ENCODE results near the gene WDR38. TPM values are rescaled to one million over a fixed set of nuclear protein-coding genes. Genes with fewer than 3 reads are reported as not detected.
"Not testable (repeated sequence)": the region's sequence is repeated elsewhere in the genome, so short reads cannot be mapped to it uniquely, and the experiment has no call there.

The WDR38 gene
- polyA plus RNA-seq, 1 experiment = not detected

DNA sequence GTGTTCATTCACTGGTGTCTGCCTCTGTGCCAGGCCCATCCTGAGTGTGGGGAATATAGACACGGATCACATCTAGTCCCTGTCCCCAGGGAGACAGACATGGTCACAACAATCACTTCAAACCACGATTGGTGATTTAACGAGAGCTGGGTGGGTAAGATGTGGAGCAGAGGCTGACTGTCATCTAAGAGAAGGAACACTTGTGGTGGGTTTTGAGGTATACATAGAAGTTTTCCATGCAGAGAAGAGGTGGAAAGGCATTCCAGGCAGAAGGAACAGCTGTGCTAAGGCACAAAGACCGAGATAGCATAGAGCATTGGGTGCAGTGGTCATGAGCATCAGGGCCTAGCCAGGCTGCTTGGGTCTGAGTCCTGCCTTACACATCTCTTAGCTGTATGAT, 22.7 kb upstream of the WDR38 start:
- TF ChIP-seq, protein P1, sequence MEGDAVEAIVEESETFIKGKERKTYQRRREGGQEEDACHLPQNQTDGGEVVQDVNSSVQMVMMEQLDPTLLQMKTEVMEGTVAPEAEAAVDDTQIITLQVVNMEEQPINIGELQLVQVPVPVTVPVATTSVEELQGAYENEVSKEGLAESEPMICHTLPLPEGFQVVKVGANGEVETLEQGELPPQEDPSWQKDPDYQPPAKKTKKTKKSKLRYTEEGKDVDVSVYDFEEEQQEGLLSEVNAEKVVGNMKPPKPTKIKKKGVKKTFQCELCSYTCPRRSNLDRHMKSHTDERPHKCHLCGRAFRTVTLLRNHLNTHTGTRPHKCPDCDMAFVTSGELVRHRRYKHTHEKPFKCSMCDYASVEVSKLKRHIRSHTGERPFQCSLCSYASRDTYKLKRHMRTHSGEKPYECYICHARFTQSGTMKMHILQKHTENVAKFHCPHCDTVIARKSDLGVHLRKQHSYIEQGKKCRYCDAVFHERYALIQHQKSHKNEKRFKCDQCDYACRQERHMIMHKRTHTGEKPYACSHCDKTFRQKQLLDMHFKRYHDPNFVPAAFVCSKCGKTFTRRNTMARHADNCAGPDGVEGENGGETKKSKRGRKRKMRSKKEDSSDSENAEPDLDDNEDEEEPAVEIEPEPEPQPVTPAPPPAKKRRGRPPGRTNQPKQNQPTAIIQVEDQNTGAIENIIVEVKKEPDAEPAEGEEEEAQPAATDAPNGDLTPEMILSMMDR (IDR thresholded peaks at IDR 0.05; ENCODE audit: low read depth, low read length) = no peak
- CTCF ChIA-PET = interaction anchor here (1.0 kb wide), 1 partner anchor 56 kb away, joined by 4 read pairs; no protein-coding TSS in a partner anchor
- DNase-seq (ENCODE audit: low read depth, low spot score) = no peak
- no peaks in the 10 kb centered on the region for H3K27me3 ChIP-seq (ENCODE audit: control insufficient read depth, insufficient read depth, low read length)
- POLR2A ChIA-PET = interaction anchor here (0.6 kb wide), 1 partner anchor 20 kb away, joined by 3 read pairs; no protein-coding TSS in a partner anchor
- H3K4me3 ChIP-seq (ENCODE audit: low read depth, low read length) = no peak overlapping the region
- no peak overlapping the region for H3K27ac ChIP-seq (ENCODE audit: low read depth, low read length)
- no peaks in the 10 kb centered on the region for H3K9me3 ChIP-seq (ENCODE audit: control insufficient read depth, insufficient read depth, low read length)

DNA sequence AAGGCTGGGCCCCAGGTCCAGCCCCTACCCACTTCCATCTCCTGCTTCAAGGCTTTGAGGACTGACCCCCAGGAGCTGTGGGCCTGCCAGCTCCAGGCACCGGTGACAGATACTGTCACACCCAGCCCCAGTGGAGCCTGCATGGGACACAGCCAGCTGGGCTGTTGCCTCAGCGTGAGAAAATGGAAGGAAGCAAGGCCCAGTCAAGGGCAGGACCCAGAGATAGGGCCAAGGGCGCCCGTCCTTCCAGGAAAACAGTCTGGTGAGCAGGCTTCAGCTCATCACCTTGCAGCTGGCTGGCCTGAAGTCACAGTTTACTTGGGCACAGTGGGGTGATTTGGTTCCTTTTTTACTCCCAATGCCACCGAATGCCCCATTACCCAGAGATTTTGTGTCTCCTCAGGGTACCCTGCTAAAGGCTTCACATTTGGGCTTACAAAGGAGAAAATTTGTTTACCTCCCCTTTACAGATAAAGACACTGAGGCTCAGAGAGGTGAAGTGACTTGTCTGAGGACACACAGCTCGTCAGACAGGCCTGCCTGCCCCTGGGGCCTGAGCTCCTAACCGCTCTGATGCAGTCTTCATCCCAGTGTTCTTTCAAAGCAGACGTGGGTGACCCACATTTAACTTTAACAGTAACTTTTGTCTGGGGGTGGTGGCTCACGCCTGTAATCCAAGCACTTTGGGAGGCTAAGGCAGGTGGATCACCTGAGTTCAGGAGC, 21.5 kb upstream of the WDR38 start:
- Histone ChIP-seq H3K4me3 (ENCODE audit: low read depth, low read length) (no peak overlapping the region), H3K9me3 (ENCODE audit: control insufficient read depth, insufficient read depth, low read length) (no peaks in the 10 kb centered on the region), H3K27ac (ENCODE audit: low read depth, low read length) (peak overlapping the region; percentile 70), H3K27me3 (ENCODE audit: control insufficient read depth, insufficient read depth, low read length) (no peaks in the 10 kb centered on the region)
- ChIA-PET CTCF (interaction anchor here (1.0 to 4.8 kb wide), 3 partner anchors 21 to 57 kb away, joined by 4 to 24 read pairs (median 16); partner anchors contain the start of genes OLFML2A and WDR38), POLR2A (interaction anchor here (0.8 to 1.4 kb wide), 5 partner anchors 13 to 54 kb away, joined by 4 to 21 read pairs (median 7); partner anchors contain the start of gene OLFML2A)
- DNase-seq (ENCODE audit: low read depth, low spot score) = no peak
- TF ChIP-seq, protein P1 (IDR thresholded peaks at IDR 0.05; ENCODE audit: low read depth, low read length) = no peak

DNA sequence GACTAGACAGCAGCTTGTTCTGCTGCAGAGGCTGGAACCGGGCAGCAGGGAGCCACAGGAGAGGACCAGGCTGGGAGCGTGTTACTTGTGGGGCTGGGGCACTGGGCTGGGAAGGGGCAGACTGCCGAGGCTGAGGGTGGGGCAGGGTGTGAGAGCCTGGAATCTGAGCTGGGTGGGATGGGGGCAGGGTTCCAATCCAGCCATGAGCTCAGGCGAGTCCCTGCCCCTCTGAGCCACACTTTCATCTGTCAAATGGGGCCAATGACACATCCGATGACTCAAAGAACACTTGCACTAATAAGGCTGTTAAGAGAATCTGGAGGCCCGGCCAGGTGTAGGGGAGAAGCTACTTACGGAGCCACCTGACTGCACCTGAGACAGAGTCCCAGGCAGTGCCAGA, 18.7 kb upstream of the WDR38 start:
- POLR2A ChIA-PET = interaction anchor here (0.7 to 1.5 kb wide), 3 partner anchors 55 to 105 kb away, joined by 3 to 11 read pairs (median 5); no protein-coding TSS in a partner anchor
- DNase-seq (ENCODE audit: low read depth, low spot score) = no peak
- CTCF ChIA-PET = interaction anchor here (0.6 to 4.8 kb wide), 3 partner anchors 9 to 63 kb away, joined by 3 to 24 read pairs (median 3); partner anchors contain the start of gene WDR38

DNA sequence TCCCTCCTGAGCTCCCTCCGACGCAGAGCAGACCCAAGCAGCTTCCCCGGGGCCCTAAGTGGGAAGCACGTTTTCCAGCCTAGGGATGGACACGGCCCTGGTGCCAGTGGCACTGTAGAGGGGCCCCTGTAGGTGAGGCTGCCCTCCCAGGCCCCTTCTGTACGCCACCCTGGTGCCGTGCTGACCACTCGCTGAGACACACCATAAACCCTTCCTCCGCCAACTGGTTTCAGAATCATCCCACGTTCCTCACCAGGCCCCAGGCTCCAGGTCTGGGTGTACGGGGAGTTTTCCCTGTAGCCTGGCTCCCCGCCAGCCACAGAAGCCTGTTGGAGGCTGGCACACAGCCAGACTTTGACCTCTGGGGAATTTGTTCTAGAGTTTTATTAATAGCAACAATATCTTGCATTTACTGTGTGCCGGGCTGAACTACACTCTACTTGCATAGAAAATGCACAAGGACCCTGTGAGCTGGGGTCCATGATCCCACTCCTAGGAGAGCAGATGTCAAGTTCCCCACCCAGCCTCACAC, 18.2 kb upstream of the WDR38 start:
- peak; percentile 52 for DNase-seq (ENCODE audit: low read depth, low spot score)
- H3K9me3 ChIP-seq (ENCODE audit: control insufficient read depth, insufficient read depth, low read length) = no peaks in the 10 kb centered on the region
- no peak overlapping the region for H3K27ac ChIP-seq (ENCODE audit: low read depth, low read length)
- ChIA-PET CTCF (interaction anchor here (0.6 to 4.8 kb wide), 3 partner anchors 8 to 63 kb away, joined by 3 to 24 read pairs (median 3); partner anchors contain the start of gene WDR38), POLR2A (interaction anchor here (0.9 to 1.5 kb wide), 2 partner anchors 55 to 64 kb away, joined by 5 to 11 read pairs; no protein-coding TSS in a partner anchor)
- H3K27me3 ChIP-seq (ENCODE audit: control insufficient read depth, insufficient read depth, low read length) = no peaks in the 10 kb centered on the region
- H3K4me3 ChIP-seq (ENCODE audit: low read depth, low read length) = no peak overlapping the region
- TF ChIP-seq, protein P1 (IDR thresholded peaks at IDR 0.05; ENCODE audit: low read depth, low read length) = no peak

More for the DNA sequence above, 18.7 kb upstream of the WDR38 start:
- Histone ChIP-seq H3K9me3 (ENCODE audit: control insufficient read depth, insufficient read depth, low read length) (no peaks in the 10 kb centered on the region), H3K27me3 (ENCODE audit: control insufficient read depth, insufficient read depth, low read length) (no peaks in the 10 kb centered on the region), H3K4me3 (ENCODE audit: low read depth, low read length) (no peak overlapping the region), H3K27ac (ENCODE audit: low read depth, low read length) (no peak overlapping the region)
- TF ChIP-seq, protein P1 (IDR thresholded peaks at IDR 0.05; ENCODE audit: low read depth, low read length) = no peak

DNA sequence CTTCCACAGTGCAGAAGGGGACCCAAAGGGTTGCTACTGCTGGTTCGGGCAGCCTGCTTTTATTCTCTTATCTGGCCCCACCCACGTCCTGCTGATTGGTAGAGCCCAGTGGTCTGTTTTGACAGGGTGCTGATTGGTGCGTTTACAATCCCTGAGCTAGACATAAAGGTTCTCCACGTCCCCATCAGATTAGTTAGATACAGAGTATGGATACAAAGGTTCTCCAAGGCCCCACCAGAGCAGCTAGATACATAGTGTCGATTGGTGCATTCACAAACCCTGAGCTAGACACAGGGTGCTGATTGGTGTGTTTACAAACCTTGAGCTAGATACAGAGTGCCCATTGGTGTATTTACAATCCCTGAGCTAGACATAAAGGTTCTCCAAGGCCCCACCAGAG, 15.1 kb upstream of the WDR38 start:
- not testable (repeated sequence) for H3K9me3 ChIP-seq (ENCODE audit: control insufficient read depth, insufficient read depth, low read length); H3K27ac ChIP-seq (ENCODE audit: low read depth, low read length); H3K4me3 ChIP-seq (ENCODE audit: low read depth, low read length); DNase-seq (ENCODE audit: low read depth, low spot score); H3K27me3 ChIP-seq (ENCODE audit: control insufficient read depth, insufficient read depth, low read length)
- ChIA-PET CTCF (interaction anchor here (0.8 to 1.8 kb wide), 2 partner anchors 14 to 64 kb away, joined by 3 to 6 read pairs; no protein-coding TSS in a partner anchor), POLR2A (interaction anchor here (1.3 kb wide), 1 partner anchor 18 kb away, joined by 4 read pairs; no protein-coding TSS in a partner anchor)

DNA sequence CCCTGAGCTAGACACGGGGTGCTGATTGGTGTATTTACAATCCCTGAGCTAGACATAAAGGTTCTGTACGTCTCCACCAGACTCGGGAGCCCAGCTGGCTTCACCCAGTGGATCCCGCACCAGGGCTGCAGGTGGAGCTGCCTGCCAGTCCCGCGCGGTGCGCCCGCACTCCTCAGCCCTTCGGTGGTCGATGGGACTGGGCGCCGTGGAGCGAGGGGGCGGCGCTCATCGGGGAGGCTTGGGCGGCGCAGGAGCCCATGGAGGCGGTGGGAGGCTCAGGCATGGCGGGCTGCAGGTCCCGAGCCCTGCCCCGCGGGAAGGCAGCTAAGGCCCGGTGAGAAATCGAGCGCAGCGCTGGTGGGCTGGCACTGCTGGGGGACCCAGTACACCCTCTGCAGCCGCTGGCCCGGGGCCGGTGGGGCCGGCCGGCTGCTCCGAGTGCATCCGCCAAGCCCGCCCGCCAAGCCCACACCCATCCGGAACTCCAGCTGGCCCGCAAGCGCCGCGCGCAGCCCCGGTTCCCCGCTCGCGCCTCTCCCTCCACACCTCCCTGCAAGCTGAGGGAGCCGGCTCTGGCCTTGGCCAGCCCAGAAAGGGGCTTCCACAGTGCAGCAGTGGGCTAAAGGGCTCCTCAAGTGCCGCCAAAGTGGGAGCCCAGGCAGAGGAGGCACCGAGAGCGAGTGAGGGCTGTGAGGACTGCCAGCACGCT, 14.5 kb upstream of the WDR38 start:
- POLR2A ChIA-PET = interaction anchor here (1.3 kb wide), 1 partner anchor 18 kb away, joined by 4 read pairs; no protein-coding TSS in a partner anchor
- H3K9me3 ChIP-seq (ENCODE audit: control insufficient read depth, insufficient read depth, low read length); H3K4me3 ChIP-seq (ENCODE audit: low read depth, low read length); H3K27ac ChIP-seq (ENCODE audit: low read depth, low read length); DNase-seq (ENCODE audit: low read depth, low spot score); H3K27me3 ChIP-seq (ENCODE audit: control insufficient read depth, insufficient read depth, low read length): not testable (repeated sequence)
- CTCF ChIA-PET = interaction anchor here (1.3 to 5.4 kb wide), 4 partner anchors 14 to 64 kb away, joined by 5 to 33 read pairs (median 8); partner anchors contain the start of gene WDR38
